GM18511 (cell line): Measurements from ENCODE around the gene RHOBTB3.
"Not testable (repeated sequence)": the region's sequence is repeated elsewhere in the genome, so short reads cannot be mapped to it uniquely, and the experiment has no call there.

Experiments used
- ATAC-seq: cut with Tn5 transposase; IDR thresholded peaks from one replicate; pipeline ENCODE4 v1.9.1; 2021; ENCODE audit warnings: mild to moderate bottlenecking, moderate library complexity; ENCODE audit not compliant: unreplicated experiment

The RHOBTB3 gene

GRCh38 chr5:95712347-95712958 is 18.7 kb upstream of the RHOBTB3 start:
- no peak for ATAC-seq

GRCh38 chr5:95713246-95713645 is 17.9 kb upstream of the RHOBTB3 start:
- not testable (repeated sequence) for ATAC-seq

GRCh38 chr5:95713960-95714710 is 17.0 kb upstream of the RHOBTB3 start:
- ATAC-seq: no peak

- ATAC-seq: no peak
Observed at GRCh38 chr5:95715799-95716461, 15.2 kb upstream of the RHOBTB3 start.

- ATAC-seq: no peak
Observed at GRCh38 chr5:95717439-95717838, 13.7 kb upstream of the RHOBTB3 start.

- peak; percentile 94 for ATAC-seq
Observed at GRCh38 chr5:95718203-95718602, 12.9 kb upstream of the RHOBTB3 start.

- no peak for ATAC-seq
Observed at GRCh38 chr5:95718738-95719137, 12.4 kb upstream of the RHOBTB3 start.

- ATAC-seq: no peak
Observed at GRCh38 chr5:95720094-95720786, 10.9 kb upstream of the RHOBTB3 start.

- ATAC-seq: no peak
Observed at GRCh38 chr5:95721582-95722295, 9.4 kb upstream of the RHOBTB3 start.

GRCh38 chr5:95723632-95724369 is 7.3 kb upstream of the RHOBTB3 start:
- no peak for ATAC-seq

- no peak for ATAC-seq
Observed at GRCh38 chr5:95725071-95725820, 5.9 kb upstream of the RHOBTB3 start.

- peak; percentile 41 for ATAC-seq
Observed at GRCh38 chr5:95725937-95726810, 5.0 kb upstream of the RHOBTB3 start.

- ATAC-seq: no peak
Observed at GRCh38 chr5:95726811-95727763, 4.0 kb upstream of the RHOBTB3 start.

GRCh38 chr5:95727764-95728191 is 3.4 kb upstream of the RHOBTB3 start:
- ATAC-seq: peak; percentile 36

- ATAC-seq: no peak
Observed at GRCh38 chr5:95728494-95729114, 2.5 kb upstream of the RHOBTB3 start.

GRCh38 chr5:95729115-95730010 is 1.8 kb upstream of the RHOBTB3 start:
- no peak for ATAC-seq
